OCI-M2 (cell line): ENCODE results near the gene OPRPN.

Experiments used
- DNase-seq: peaks from one replicate; lab custom pipeline; 2025; ENCODE audit not compliant: unreplicated experiment; lab: John Stamatoyannopoulos, UW

Gene OPRPN

DNA sequence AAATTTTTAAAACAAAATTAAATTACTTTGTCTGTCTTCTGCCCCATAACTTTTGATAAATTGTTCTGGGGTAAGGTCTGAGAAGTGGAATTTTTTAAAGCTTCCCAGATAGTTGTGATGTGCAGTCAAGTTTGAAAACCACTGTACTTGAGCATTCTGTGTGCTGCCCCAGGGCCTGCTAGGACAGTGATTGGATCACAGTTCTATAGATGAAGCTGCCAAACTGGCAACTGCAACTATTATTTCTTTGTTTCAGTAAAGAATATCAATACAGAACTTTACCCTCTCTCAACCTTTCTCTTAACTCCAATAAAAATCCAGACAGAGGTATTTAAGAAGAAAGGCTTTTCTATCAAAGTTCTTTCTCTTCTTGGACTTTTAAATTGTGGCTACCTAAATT lies at the start of gene OPRPN:
TSS of gene OPRPN (plus strand) at position 361 of the 400 bp plus-strand sequence. CDS start 1,346 bp downstream, outside the sequence.
- DNase-seq: no peak

- no peak for DNase-seq
Observed at GRCh38 chr4:70356185-70356584, 41.6 kb upstream of the OPRPN start.

GRCh38 chr4:70359115-70359661 lies 38.6 kb upstream of the OPRPN start:
- no peak for DNase-seq

GRCh38 chr4:70360460-70360859 lies 37.3 kb upstream of the OPRPN start, which contains the start of gene SMR3A:
SMR3A (plus strand) TSS chr4:70360760; CDS start chr4:70362116, 1,356 bp downstream.
- DNase-seq: no peak

GRCh38 chr4:70364002-70364401 lies 33.7 kb upstream of the OPRPN start:
- DNase-seq: no peak

DNA sequence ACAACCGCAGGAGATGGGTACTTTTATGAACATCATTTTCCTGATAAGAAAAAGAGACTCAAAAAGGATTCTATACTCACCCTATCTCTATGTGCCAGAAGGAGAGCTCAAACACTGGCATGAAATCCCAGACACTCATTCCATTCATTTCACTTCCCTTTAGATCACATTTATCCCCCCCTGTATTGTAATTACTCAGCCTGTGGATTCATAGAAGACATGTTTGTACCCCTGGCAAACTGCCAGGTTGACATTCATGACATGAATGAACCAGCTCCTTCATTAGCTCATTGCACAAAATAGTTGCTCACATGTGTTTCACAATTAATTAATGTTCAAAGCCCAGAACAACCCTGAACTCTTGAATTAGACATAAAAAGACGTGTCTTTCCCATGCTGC lies 32.3 kb upstream of the OPRPN start:
- no peak for DNase-seq

DNA sequence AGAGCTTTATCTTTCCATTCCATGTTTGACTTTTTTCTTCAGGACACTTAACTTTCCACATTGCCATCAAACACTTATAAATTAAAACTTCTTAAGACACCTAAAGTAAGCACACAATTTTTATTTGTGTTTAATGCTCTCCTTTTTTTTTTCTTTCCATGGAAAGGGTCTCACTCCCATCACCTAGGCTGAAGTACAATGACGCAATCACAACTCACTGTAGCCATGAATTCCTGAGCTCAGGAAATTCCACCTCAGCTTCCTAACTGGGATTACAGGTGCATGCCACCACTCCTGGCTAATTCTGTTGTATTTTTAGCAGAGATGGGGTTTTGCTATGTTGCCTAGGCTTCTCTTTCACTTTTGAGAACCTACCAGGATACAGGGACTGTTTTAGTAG lies 29.9 kb upstream of the OPRPN start:
- DNase-seq: no peak

GRCh38 chr4:70371987-70372386 lies 25.8 kb upstream of the OPRPN start:
- no peak for DNase-seq

GRCh38 chr4:70372760-70373159 lies 25.0 kb upstream of the OPRPN start:
- no peak for DNase-seq

GRCh38 chr4:70380578-70380977 lies 17.2 kb upstream of the OPRPN start:
- DNase-seq: no peak

DNA sequence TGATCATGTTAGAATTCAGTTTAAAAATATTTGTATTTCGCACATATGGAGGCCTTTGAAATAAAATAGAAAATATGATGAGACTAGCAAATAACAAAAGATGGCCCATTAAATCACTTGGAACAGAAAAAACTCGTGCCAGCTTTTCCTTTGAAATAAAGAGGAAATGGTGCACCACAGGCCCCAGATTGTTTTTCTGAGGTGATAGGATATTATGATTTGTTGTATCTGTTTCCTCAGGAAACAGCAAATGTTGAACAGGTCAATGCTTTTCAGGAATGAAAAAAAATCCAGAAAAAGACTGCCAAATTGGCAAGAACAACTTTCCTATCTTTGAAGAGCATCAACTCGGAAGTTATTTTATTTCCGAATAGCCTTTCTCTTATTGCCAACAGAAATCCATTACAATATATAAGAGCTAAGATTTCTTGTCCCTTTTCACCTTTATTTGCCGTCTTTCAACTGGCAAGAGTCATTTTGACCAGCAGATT lies 15.0 kb upstream of the OPRPN start, which contains the start of gene SMR3B:
TSS of gene SMR3B (plus strand) at position 441 of the 491 bp plus-strand sequence. CDS start 1,380 bp downstream, outside the sequence.
- DNase-seq: no peak

DNA sequence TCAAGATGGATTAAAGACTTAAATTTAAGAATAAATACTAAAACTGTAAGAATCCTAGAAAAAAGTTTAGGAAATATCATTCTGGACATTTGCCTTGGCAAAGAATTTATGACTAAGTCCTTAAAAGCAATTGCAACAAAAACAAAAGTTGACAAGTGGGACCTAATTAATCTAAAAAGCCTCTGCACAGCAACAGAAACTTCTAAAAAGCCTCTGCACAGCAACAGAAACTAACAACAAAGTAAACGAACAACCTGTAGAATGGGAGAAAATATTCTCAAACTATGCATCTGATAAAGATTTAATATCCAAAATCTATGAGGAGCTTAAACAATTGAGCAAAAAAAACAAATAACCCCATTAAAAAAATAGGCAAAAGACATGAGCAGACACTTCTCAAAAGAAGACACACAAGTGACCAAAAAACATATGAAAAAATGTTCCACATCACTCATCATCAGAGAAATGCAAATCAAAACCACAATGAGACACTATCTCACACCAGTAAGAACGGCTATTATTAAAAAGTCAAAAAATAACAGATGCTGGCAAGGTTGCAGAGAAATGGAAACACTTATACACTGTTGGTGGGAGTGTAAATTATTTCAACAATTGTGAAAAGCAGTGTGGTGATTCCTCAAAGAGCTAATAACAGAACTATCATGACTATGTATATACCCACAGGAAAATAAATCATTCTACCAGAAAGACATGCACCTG lies 5.5 kb upstream of the OPRPN start:
- DNase-seq: no peak

DNA sequence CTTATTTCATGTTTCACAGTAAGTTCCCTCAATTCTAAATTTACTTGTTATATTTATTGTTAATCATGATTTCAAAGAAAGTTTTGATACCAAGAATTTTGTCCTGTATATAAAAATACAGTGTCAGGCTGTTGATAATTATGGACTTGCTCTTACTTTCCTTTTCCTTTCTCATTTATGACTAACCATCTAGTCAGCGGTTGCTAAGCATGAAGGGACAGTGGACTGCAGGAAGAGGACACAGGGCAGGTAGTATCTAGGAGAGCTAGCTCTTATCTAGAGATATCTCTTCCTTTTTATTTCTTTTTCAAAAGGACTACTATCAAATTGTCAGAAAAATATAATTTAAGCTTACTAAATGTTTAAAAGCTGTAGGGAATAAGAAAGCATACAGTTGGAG lies 1.6 kb downstream of the OPRPN start:
- no peak for DNase-seq

- DNase-seq: no peak
Observed at GRCh38 chr4:70402762-70403161, 5.0 kb downstream of the OPRPN start.

DNA sequence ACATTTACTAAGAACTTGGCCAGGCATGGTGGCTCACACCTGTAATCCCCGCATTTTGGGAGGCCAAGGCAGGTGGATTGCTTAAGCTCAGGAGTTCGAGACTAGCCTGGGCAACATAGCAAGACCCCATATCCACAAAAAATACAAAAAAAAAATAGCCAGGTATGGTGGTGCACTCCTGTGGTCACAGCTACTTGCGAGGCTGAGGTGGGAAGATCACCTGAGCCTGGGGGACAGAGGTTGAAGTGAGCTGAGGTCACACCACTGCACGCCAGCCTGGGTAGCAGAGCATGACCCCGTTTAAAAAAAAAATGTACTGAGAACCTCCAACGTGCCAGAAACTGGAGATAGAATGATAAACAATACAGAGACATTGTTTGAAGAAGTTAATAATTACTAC lies 8.0 kb downstream of the OPRPN start:
- no peak for DNase-seq

- DNase-seq: no peak
Observed at GRCh38 chr4:70425306-70425705, 27.6 kb downstream of the OPRPN start.

- DNase-seq: no peak
Observed at GRCh38 chr4:70426789-70427188, 29.0 kb downstream of the OPRPN start.

GRCh38 chr4:70437197-70437596 lies 39.5 kb downstream of the OPRPN start:
- DNase-seq: no peak

DNA sequence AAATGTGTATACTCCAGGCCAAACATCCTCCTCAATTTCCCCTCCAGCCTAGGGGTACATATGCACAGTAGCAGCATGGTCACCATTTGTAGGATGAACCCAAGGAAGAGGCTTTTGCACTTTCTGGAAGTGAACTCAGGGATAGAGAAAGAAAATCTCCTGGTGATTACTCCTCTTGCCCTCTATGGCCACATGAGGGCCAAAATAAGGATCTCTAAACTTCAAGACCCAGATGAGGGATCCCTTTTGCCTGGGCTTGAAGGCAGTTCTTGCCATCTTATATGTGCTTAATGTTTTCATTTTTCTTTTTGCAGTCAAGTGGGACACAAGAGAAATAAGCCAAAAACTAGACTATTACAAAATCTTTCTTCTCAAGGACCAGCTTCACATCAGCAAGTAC lies 44.7 kb downstream of the OPRPN start:
- no peak for DNase-seq

DNA sequence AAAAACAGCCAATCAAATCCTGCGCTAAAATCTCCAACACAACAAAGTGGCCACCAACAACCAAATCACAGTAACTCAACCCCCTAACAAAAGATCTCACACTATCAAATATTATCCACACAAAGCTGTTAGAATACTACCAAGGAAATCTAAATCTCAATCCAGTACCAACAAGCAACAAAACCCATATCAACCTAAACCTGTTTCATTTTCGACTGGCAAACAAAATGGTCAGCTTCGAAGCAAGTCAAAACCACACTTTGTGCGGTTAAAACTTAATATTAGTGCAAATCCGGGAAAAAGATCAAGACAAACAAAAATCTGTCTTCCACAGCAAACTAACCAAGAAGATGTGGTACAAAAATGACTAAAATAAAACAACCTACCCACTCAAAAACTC lies 45.6 kb downstream of the OPRPN start:
- DNase-seq: no peak

GRCh38 chr4:70449220-70449619 lies 51.5 kb downstream of the OPRPN start:
- no peak for DNase-seq

DNA sequence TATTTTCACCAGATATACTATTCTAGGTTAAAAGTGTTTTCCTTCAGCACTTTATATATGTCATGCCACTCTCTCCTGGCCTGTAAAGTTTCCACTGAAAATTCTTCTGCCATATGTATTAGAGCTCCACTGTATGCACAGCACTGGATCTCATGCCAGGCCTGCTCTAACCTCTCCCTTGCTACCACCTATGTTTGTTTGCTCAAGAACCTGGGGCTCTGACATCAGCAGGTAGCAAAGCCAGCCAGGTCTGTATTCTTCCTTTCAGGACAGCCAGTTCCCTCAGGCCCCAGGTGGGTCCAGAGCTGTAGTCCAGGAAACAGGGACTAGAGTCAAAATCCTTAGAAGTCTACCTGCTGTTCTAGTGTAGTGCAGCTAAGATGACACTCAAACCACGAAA lies 55.2 kb downstream of the OPRPN start:
- DNase-seq: no peak
